ENCODE data around the gene HOXA1. TPM values are rescaled to one million over a fixed set of nuclear protein-coding genes. Genes with fewer than 3 reads are reported as not detected.

Gene HOXA1
- total RNA-seq, 4 donors from 2014 or later: 0.33 to 1.5 (median 0.60) TPM

GRCh38 chr7:27110186-27111031 is 14.6 kb upstream of the HOXA1 start:
- TF ChIP-seq, protein P1, sequence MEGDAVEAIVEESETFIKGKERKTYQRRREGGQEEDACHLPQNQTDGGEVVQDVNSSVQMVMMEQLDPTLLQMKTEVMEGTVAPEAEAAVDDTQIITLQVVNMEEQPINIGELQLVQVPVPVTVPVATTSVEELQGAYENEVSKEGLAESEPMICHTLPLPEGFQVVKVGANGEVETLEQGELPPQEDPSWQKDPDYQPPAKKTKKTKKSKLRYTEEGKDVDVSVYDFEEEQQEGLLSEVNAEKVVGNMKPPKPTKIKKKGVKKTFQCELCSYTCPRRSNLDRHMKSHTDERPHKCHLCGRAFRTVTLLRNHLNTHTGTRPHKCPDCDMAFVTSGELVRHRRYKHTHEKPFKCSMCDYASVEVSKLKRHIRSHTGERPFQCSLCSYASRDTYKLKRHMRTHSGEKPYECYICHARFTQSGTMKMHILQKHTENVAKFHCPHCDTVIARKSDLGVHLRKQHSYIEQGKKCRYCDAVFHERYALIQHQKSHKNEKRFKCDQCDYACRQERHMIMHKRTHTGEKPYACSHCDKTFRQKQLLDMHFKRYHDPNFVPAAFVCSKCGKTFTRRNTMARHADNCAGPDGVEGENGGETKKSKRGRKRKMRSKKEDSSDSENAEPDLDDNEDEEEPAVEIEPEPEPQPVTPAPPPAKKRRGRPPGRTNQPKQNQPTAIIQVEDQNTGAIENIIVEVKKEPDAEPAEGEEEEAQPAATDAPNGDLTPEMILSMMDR (IDR thresholded peaks at IDR 0.05; ENCODE audit: low read depth): no peak

- TF ChIP-seq, protein P1 (IDR thresholded peaks at IDR 0.05; ENCODE audit: low read depth): no peak
Measured at GRCh38 chr7:27109466-27110185, 13.8 kb upstream of the HOXA1 start.

- TF ChIP-seq, protein P1 (IDR thresholded peaks at IDR 0.05; ENCODE audit: low read depth): no peak
Measured at GRCh38 chr7:27108390-27109127, 12.8 kb upstream of the HOXA1 start.

DNA sequence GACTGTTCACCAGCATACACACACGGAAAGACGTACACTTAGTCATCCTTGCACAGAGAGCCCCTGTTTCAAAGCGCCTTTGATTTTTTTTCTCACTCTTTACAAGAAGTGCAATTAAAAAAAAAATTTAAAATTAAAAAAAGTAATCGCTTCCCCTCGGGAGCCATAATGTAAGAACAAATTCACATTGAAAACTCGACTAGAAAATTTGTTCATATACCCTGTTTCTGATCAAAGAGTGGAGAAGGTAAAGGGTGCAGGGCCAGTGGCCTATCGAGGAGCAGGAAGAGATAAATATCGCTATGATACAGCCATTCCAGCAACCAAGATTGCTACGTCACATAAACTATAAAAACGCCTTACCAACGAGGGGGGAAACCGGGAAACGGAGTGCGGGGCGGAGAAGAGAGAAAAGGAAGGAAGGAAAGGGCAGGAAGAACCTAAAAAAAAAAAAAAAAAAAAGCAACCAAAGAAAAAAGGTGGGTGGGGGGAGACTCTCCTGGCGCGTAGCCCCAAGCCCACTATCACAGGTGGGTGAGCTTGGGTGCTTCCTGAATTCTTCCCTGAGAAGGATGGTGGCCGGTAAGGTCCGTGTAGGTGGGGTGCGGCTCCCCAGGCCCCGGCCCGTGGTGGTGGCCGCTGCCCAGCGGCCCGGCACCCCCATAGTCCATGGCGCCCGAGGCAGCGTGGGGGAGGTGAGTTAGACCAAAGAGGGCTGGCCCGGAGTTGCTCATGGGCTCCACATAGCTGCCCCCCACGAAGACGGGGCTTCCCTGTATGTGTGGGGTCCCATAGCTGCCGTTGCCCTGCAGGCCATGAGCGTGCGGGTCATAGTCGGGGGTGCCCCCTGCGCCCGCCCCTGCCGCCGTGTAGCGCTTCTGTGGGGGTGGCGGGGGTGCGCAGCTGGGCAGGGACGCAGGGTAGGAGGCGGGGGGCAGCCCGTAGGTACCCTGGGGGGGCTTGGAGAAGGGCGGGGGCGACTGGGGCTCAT is 11.9 kb upstream of the HOXA1 start:
- TF ChIP-seq, protein P1 (IDR thresholded peaks at IDR 0.05; ENCODE audit: low read depth): no peak

- TF ChIP-seq, protein P1 (IDR thresholded peaks at IDR 0.05; ENCODE audit: low read depth): no peak
Measured at GRCh38 chr7:27106901-27107240, 11.1 kb upstream of the HOXA1 start.

GRCh38 chr7:27106181-27106900 is 10.5 kb upstream of the HOXA1 start:
- TF ChIP-seq, protein P1 (IDR thresholded peaks at IDR 0.05; ENCODE audit: low read depth): no peak

Measured in subcutaneous adipose tissue (tissue), 4 donors.